Activated T-cell treated with anti-CD3 and anti-CD28 coated beads for 24 hours (primary cell): ENCODE measurements around the gene HIVEP3.

Experiments used
- DNase-seq: peaks from one replicate; pipeline ENCODE4 v3.0.0-alpha.2; 2020; ENCODE audit warnings: low read depth

HIVEP3 gene

DNA sequence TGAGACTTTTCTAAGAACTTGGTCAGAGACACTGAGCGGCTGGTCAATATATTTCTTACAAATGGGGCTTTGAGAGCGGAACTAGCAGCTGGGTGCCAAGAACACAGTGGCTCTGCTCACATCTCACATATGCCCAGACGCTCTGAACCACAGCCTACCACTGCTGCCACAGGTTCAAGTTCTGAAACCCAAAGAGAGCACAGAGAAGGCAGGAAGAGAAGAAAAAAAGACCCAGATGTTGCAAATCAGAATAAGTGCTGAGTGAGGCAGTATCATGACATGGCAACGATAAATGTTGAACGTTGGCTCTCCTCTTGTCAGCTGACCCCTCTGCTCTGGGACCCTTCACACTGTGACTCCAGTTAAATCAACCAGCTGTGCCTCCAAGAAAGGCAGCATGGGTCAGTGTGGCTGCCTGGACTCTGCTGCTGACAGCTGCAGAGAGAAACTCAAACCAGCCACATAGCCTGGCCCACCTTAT lies 26.4 kb downstream of the HIVEP3 start:
- DNase-seq = no peak

DNA sequence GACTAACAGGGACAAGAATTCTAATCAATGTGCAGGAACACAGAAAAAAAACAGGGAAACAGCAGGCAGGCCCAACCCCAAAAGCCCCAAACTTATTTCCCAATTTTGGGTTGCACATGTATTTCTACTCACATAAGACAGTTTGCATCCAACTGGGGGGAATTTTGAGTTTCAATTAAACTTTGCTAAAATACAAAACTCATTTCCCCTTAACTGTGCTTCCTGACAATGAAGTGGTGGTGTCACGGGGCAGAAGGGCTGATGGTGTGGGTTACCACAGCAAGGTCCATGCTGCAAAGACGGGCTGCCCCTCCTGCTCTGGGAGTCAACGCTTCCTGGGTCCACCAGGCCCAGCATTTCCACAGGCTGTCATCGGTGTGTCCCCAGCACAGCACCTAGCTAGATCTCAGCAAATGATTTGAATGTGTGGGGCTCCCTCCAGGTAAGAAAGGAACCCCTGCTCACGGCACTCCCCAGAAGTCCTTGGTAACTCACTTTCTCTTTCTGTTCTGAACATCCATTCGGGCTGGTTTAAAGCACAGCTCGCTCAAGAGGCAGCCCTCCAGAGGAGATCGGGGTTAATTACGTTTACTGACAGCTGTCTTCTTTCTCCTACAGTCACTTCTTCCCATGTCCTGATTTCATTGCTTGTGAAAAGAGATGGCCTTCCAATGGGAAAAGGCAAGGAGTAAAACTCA lies 27.4 kb downstream of the HIVEP3 start:
- DNase-seq = peak; percentile 45

DNA sequence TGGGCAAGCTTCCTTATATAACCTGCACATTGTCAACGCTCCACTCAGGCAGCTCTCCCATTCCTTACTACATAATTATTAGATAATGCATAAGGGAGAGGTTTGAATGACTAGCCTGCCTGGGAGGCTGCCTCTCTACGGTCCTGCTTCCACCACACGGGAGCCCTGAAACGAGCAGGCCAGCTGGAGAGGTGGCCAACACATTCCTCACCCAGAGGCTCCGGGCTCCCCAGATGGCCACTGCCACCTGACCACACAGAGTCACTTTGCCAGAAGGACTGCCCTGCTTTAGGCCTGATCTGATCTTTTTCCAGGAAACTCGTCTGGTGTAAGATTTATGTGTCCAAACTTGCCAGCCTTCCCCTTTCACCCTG lies 27.9 kb downstream of the HIVEP3 start:
- DNase-seq = no peak

DNA sequence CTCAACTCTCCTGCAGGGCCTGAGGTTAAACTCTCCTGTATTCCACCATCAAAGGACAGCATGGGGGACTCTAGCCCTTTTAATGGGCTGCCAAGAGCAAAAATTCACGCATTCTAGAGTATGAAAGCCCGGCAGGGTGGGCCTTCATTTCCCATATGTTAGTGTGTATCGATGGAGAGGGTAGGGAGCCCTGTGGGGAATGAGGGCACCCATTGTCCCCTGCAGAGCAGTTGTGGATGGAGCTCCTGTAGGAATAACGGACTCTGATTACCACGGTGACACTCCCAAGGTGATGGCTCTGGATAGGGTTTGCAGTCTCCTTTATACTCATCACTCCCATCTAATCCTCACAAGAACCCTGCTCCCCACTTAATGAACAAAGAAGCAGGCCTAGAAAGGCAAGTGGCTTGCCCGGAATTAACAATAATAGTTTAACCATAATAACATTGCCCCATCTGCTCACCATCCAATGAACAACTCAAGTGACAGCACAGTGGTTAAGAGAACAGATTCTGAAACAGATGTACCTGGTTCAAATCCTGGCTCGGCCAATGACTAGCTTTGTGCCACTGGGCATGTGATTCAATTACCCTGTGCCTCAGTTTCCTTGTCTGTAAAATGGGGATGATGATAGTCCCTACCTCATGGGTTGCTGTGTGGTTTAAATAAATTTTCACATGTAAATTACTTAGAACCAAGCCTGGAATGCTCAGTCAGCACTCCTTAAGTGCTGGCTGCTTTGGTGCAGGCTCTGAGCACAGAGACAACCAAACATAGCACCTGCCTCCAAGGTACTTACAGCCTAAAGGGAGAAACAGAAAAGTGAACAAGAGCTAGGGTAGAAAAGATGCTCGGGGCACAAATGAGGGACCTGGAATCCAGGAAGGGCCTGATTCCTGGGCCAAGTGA lies 29.0 kb downstream of the HIVEP3 start:
- no peak for DNase-seq

DNA sequence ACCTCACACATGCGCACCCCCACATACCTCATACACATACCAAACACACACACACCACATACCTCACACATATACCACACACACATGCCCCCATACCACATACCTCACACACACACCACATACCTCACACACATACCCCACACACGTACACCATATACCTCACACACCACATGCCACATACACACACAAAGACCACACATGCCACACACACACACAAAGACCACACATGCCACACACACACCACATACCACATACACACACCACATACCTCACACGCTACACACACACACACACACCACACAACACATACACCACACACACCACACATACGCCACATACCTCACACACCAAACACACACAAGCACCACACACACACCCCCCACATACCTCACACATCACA lies 30.0 kb downstream of the HIVEP3 start:
- no peak for DNase-seq

DNA sequence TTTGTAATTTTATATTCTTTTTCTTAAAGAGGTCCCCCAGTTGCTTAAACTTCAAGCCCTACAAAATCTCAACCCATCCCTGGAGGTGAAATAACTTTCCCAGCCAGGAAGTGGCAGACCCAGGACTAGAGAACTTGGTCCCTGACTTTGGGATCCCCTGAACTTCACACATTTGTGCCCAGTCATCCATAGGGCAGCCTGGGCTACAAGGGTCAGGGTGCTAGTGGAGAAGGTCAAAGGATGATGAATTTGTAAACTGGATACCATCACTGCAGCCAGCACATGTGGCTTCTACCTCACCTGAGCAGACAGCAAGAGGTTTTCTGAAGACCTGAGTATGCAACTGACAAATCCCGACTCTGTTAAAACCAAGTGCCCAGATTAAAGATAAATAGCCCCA lies 31.4 kb downstream of the HIVEP3 start:
- no peak for DNase-seq

DNA sequence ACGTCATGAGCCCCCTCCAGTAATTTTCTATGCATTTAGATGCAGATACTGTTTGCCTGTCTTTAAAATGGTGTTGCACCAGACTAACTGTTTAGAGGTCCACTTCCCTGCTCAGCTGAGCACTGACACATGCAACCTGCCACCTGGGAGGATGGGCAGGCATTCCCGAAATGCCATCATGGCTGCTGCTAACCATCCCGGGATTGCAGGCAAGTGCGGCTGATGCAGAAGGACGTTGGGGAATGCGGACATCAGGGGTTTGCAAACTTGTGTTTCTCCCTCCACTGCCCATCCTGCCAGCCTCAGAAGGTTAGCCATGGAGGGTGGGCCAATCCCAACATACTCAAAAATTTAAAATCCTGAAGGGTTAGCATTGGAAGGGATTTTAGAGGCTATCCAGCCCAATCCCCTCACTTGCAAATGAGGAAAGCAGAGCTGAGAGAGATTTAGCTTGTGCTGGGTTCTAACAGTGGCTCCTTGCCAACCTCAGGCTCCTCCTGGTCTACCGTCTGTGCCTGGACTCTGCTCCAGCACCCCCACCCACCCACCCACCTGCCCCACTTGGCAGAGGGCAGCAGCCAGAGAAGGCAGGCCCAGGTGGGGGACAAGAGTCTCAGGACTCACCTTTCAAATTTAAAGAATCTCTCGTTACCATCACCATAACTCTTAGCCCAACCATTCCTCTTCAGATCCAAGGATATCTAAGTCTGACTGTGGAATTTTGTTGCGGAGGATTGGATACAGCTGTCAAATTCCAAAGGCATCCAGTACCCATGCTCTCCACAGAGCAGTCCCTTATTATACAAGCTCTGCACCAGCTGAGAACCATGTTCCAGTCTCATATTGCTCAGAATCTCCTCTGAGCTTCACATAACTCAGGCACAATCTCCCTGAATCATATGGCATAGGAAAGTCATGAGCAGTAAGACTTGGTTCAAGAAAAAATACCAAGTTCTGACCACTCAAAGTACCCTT lies 34.2 kb downstream of the HIVEP3 start:
- DNase-seq = no peak

DNA sequence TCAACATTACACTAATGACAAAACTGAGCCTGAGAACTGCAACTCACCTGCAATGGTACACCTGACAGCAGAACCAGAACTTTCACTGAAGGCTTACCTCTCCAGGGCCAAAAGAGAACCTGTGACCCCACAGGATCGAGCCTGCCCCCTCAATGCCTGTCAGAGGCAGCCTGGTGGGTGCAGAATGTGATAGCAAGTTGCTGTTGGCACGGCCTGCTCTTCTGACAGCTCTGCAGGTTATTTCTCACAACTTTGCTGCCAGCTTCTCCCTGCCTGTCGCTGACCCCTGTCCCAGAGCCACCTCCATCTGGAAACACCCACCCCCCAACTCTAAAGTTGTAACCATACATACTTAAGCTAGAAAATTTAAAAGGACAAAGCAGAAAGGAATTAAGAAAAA lies 35.2 kb downstream of the HIVEP3 start:
- no peak for DNase-seq

DNA sequence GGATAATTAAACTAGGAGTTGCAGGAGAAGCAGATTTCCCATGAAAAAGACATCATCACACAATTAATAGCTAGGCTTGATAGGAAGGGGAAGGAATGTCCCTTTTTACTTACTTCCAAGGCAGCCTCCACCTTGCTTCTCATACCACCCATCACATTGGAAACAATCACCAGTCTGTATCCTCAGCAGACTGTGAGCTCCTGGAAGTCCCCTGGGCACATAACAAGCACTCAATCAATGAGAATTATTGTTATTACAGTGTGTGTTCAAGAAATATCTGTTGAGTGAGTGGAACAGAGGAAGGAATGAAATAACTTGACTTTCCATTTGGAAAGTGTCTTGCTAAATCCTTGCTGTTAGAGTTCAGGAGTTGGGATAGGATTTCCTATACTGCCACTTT lies 36.2 kb downstream of the HIVEP3 start:
- DNase-seq = no peak

DNA sequence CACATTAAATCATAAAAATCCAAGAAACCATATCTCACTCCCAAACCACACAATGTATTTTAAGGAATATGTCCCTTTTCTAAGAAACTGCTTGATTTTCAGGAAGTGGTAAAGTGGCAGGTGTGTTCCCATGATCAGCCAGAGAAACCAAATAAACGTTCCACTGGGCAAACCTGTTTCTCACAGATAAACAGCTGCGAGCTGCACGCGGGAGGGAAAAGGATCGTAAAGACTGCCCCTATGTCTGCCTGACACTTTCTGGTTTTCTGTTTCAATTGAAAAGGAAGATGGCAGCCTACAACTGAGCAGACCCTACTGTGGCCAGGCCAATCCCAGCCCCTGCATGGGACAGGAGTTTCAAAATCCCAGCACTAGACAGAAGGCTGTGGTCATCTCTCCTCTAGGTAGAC lies 36.6 kb downstream of the HIVEP3 start:
- DNase-seq = no peak

DNA sequence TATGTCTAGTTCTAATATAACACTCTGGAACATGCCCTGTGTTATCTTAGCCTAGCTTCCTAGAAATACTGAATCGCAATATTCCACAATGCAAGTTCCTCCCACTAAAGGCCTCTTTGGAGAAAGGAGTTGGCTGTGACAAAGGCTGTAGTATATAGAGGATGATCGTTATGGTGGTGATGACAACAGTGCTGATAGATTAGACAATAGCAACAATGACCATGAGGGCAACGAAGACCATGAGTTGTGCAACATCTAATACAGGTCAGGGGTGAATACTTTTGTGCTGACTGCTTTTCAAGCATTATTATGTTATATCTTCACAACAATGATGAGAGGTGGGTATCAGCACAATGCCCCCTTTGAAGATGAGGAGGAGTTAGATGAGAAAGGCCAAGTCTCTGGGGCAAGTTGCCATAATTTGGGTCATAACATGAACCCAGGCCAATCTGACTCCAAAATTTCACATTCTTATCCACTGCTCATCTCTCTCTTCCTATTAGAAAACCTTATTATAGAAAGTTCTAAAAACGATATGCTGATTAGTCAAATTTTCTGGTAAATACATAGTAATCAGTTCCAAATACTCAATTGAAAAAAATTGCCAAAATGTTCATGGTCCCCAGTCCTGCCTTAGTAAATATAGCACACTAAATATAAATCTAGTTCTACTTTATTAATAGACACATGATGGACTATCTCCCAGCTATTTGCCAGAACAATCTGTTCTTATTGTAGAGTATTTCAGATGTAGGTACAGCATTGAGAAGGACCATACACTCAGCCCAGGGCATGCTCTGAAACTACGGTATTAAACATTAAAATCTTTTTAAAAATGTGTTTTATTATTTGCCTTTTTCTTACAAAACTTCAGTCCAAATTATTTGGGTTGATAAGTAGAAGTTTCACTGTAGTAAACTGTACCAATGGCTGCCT lies 37.5 kb downstream of the HIVEP3 start:
- DNase-seq = no peak

DNA sequence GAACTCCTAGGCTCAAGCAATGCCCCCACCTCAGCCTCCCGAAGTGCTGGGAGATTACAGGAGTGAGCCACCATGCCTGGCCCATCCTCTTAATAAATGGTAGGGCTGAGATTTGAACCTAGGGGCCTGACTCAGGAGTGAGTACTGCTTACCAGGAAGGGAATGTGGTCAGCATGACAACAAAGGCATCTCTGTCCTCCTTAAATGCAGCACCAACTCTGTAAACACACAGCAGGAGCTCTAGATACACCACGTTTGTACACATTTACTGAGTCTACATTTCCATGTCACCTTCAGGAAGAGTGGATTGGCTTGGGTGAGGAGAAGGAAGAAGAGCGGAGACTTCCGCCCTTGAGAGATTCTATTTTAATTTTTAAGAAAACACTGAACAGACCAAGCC lies 38.5 kb downstream of the HIVEP3 start:
- DNase-seq = no peak

DNA sequence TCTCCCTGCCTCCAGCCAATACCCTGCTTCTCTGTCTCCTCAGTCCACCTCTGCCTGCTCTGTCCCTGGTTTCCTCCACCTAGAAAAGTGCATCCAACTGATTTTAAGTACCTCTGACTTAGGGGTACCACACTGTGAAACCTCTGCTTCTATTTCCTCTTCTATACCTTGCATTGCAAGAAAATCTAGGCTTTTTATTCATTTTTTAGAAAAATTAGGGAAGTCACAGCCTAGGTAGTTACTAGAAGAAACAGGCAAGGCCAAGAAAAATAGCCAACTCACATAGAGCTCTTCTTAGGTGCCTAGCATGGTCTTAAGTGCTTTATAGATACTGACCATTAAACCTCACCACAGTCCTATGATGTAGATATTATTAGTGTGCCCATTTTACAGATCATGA lies 39.1 kb downstream of the HIVEP3 start:
- no peak for DNase-seq

DNA sequence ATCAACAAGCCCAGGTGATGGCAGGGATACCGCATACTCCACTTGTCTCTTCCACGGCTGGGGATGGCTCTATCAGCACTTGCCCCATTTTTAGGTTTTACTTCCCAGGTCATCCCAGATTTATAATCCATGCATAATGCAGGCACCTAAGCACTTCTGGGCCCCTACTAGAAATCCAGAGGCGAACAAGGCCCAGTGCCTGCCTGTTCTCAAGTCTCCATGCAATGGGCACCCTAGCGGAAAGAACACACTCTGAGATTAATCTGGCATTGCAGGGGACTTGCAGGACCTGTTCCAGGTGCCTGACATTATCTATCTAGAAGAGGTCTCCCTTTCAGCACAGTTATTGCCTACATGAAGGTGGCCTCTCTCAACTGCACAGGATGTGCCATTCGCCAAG lies 39.8 kb downstream of the HIVEP3 start:
- no peak for DNase-seq

DNA sequence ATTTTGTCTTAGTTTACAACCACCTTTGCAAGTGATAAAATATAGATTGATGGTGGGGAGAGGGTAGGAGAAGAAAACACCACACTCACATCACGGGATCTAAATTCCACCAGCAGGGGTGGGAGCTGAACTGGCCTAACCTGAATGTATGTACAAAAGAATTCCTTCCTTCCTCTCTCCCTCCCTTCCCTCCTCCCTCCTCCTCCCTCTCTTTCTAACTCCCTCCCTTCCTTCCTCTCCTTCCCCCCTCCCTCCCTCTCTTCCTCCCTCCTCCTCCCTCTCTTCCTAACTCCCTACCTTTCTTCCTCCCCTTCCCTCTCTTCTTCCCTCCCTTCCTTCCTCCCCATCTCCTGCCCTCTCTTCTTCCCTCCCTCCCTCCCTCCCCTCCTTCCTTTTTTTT lies 40.2 kb downstream of the HIVEP3 start:
- no peak for DNase-seq

DNA sequence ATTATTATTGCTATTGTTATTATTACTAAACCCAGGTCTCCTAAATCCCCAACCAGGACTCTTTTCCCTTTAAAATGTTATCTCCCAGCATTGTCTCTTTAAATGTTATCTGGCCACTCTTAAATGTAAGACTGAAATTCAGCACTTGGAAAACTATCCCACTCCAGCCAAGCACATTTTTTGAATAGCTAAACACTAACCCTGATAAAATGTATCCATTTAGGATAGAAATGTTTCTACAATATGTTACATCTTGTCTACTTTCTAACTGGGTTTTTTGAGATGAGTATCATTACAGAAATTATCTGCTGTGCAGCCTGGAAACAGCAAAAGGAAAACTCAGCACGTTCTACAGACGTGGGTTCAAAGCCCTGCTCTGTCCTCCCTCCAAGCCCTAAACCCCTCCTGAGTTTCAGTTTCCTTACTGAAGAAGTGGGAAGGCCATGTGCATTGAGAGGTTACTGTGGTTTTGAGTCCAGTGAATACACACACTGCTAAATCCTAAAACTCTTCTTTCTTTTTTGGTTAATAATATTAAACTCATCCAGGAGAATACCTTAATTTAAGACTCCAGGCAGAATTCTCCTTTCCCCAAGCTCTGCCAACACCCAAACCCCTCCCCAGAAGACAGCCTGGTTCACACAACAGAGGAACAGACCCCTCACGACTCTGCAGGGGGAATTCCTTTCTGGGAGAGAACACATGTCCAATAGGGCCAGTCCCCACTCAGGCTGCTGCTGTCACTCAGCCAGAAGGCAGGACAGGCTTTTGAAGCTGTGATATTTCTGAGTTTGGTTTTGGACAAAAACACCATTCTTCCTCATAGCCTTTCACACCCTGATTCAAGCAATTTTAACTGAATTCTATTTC lies 41.9 kb downstream of the HIVEP3 start:
- DNase-seq = no peak

DNA sequence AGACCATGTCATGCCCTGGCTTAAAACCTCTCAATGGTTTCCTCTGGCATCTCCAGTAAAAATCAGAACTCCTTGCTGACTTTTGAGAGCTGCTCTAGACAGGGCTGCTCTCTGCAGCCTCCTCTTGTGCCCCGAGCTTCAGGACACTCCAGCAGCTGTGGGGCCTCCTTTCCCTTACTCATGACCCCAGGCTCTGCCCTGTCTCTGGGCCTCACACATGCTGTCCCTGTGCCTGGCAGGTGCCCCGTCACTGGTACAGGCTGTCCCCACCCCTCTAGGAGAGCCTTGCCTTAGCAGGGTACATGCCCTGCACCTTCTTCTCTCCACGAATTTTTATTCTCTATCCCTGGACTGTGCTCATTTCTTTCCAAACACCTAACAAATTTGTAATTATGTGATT lies 43.2 kb downstream of the HIVEP3 start:
- DNase-seq = no peak

DNA sequence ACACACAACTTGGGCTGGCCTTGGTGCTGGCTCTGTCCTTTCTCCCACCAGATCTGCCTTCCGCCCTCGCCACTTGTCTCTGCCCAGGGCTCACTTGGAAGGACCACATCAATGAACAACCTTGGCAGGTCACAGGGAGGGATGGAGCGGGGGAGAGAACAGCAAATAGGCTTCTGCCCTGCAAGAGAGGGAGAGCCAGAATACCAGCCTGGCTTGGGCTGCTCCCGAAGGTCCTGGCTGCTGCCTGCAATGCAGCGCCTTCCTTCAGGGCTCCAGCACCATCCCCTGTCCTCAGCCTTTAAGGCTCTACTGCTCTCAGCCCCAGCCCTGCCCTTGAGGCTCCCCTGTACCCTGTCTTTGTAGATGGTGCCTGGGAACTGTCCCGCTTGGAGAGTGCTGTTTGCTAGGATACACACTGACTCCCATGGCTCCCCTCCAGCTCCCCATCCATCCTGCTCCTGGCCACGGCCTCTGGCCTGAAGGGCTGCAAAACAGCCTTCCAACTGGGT lies 43.8 kb downstream of the HIVEP3 start:
- DNase-seq = no peak

DNA sequence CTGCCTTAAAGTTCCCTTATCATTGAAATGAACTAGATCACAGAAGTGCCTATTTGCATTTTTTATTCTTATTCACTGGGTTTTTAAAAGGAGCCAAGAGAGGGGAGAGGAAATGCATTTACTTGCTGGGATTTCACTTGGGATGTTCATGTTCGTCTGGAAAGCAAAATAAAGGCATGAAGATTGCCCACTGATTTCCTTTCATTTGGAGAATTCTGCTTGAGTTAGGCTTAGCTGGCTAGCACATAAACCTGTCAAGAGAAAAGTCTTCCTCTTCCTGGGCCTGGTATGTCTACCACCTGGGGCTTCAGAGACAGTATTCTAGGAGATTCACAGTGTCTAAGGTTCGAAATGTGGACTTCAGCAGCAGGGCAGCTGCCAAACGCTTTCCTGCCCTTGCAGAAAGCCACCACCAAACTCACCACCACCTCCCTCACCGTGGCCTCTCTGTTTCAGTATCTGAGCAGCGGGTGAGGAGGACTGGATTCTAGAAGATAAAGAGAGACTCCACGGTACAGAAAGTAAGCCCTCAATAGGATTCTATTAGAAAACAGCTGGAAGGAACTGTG lies 44.5 kb downstream of the HIVEP3 start:
- no peak for DNase-seq

DNA sequence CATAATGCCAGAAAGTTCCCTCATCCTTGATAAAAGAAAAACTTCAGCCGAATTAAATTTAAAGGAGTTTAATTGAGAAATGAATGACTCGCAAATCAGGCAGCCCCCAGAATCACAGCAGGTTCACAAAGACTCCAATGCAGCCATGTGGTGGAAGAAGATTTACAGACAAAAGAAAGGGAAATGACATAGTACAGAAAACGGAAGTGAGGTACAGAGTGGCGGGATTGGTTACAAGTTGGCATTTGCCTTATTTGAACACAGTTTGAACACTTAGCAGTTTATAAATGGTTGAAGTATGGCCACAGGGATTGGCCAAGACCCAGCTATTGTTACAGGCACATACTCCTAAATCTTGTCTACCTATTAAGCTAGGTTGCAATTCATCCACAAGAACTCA lies 46.6 kb downstream of the HIVEP3 start:
- no peak for DNase-seq
